ENCODE measurements around the gene TREML2. TPM values are rescaled to one million over a fixed set of nuclear protein-coding genes. Genes with fewer than 3 reads are reported as not detected.

The TREML2 gene
- total RNA-seq, 1 donor from 2014 or later = not detected

GRCh38 chr6:41176189-41176588 lies 24.8 kb downstream of the TREML2 start:
- DNase-seq = no peak
- Histone ChIP-seq H3K4me3 (no peak overlapping the region), H3K9me3 (replicated peaks) (no peaks in the 10 kb centered on the region), H3K27me3 (ENCODE audit: low read depth) (peaks cover 68% of the 10 kb centered on the region), H3K36me3 (no peaks in the 10 kb centered on the region), H3K27ac (replicated peaks) (no peak overlapping the region), H3K4me1 (no peaks in the 10 kb centered on the region)
- TF ChIP-seq, protein P1, sequence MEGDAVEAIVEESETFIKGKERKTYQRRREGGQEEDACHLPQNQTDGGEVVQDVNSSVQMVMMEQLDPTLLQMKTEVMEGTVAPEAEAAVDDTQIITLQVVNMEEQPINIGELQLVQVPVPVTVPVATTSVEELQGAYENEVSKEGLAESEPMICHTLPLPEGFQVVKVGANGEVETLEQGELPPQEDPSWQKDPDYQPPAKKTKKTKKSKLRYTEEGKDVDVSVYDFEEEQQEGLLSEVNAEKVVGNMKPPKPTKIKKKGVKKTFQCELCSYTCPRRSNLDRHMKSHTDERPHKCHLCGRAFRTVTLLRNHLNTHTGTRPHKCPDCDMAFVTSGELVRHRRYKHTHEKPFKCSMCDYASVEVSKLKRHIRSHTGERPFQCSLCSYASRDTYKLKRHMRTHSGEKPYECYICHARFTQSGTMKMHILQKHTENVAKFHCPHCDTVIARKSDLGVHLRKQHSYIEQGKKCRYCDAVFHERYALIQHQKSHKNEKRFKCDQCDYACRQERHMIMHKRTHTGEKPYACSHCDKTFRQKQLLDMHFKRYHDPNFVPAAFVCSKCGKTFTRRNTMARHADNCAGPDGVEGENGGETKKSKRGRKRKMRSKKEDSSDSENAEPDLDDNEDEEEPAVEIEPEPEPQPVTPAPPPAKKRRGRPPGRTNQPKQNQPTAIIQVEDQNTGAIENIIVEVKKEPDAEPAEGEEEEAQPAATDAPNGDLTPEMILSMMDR (IDR thresholded peaks at IDR 0.05; ENCODE audit: borderline replicate concordance) = no peak
- intact Hi-C loops (cut with micrococcal nuclease) = no loop called here

DNA sequence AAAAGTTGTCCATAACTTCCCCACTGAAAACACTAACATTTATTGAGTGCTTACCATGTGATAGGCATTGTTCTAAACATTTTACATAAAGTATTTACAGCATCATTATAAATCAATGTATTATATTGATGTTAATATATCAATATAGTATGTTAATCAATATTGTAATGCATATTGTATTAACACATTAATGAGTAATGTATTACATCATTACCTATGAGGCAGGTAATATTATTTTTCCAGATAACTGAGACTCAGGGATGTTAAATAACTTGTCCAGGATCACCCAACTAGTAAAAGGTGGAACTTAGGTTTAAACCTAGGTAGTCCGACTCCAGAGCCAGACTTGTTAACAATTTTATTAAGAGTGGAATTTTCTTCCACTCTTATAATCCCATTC lies 25.9 kb downstream of the TREML2 start:
- TF ChIP-seq, protein P1 (IDR thresholded peaks at IDR 0.05; ENCODE audit: borderline replicate concordance) = no peak
- H3K27me3 ChIP-seq (ENCODE audit: low read depth) = peaks cover 64% of the 10 kb centered on the region
- no peak overlapping the region for H3K4me3 ChIP-seq
- intact Hi-C loops (cut with micrococcal nuclease) = no loop called here
- no peaks in the 10 kb centered on the region for H3K36me3 ChIP-seq
- no peaks in the 10 kb centered on the region for H3K9me3 ChIP-seq (replicated peaks)
- no peaks in the 10 kb centered on the region for H3K4me1 ChIP-seq
- H3K27ac ChIP-seq (replicated peaks) = no peak overlapping the region
- no peak for DNase-seq

GRCh38 chr6:41174610-41175009 lies 26.3 kb downstream of the TREML2 start:
- no peak overlapping the region for H3K4me3 ChIP-seq
- intact Hi-C loops (cut with micrococcal nuclease) = no loop called here
- TF ChIP-seq, protein P1 (IDR thresholded peaks at IDR 0.05; ENCODE audit: borderline replicate concordance) = no peak

DNA sequence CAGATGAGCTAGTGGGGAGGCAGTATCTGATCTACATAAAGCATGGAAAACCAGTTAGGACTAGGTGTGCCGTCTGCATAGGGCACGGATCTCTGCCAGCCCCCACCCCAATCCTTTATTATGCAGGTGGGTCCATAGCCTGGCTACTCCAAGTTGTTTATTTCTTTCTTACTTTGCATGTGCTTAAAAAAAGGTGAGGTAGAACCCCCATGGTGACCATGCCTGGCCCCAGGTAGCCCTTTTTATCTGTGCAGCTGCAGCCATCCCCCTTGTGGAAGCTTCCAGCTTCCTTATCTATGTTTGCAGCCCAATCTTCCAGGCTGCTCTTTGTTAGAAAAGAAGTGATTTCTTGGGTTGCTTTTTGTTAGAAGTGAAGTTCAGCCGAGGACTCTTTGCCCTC lies 29.0 kb downstream of the TREML2 start:
- intact Hi-C loops (cut with micrococcal nuclease) = no loop called here
- peaks cover 51% of the 10 kb centered on the region for H3K27me3 ChIP-seq (ENCODE audit: low read depth)
- no peak overlapping the region for H3K27ac ChIP-seq (replicated peaks)
- no peaks in the 10 kb centered on the region for H3K4me1 ChIP-seq
- no peaks in the 10 kb centered on the region for H3K36me3 ChIP-seq
- TF ChIP-seq, protein P1 (IDR thresholded peaks at IDR 0.05; ENCODE audit: borderline replicate concordance) = no peak
- no peaks in the 10 kb centered on the region for H3K9me3 ChIP-seq (replicated peaks)
- no peak for DNase-seq
- no peak overlapping the region for H3K4me3 ChIP-seq

More at GRCh38 chr6:41174610-41175009, 26.3 kb downstream of the TREML2 start:
- H3K4me1 ChIP-seq = no peaks in the 10 kb centered on the region
- H3K27me3 ChIP-seq (ENCODE audit: low read depth) = peaks cover 65% of the 10 kb centered on the region
- no peak for DNase-seq
- H3K9me3 ChIP-seq (replicated peaks) = no peaks in the 10 kb centered on the region
- H3K27ac ChIP-seq (replicated peaks) = no peak overlapping the region
- no peaks in the 10 kb centered on the region for H3K36me3 ChIP-seq

DNA sequence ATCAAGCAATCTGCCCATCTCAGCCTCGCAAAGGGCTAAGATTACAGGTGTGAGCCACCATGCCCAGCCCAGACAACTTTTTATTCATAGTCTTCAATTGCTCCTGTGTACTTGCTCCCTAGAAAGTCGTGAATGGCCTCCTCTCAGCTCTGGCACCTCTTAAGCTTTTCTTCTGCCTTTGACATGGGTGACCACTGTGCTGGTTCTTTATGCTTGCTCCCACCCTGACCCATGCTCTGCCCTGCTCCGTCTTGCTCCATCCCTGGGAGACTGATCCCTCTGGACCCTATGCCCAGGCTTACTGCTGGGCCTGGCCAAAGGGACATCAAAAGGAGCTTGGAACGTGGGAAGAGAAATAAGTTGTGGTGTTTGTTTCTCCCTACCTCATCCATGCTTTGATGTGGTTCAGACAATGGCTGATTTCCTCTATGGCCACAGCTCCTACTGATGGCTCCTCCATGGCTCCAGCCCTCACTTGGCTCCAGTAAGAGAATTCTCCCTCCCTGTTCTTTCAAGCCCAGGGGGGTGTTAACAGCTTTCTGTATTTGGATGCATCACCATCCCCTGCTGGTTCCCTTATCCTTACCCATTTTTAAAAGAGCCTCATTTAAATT lies 30.3 kb downstream of the TREML2 start:
- DNase-seq = no peak
- H3K9me3 ChIP-seq (replicated peaks) = no peaks in the 10 kb centered on the region
- TF ChIP-seq, protein P1 (IDR thresholded peaks at IDR 0.05; ENCODE audit: borderline replicate concordance) = no peak
- H3K4me1 ChIP-seq = no peaks in the 10 kb centered on the region
- peaks cover 49% of the 10 kb centered on the region for H3K27me3 ChIP-seq (ENCODE audit: low read depth)
- intact Hi-C loops (cut with micrococcal nuclease) = no loop called here
- no peak overlapping the region for H3K27ac ChIP-seq (replicated peaks)
- H3K4me3 ChIP-seq = no peak overlapping the region
- H3K36me3 ChIP-seq = no peaks in the 10 kb centered on the region

All from left ventricle myocardium inferior (tissue), 1 donor.